GM04503 (cell line): Measurements from ENCODE around the gene MCF2L2.
"Not testable (repeated sequence)": the region's sequence is repeated elsewhere in the genome, so short reads cannot be mapped to it uniquely, and the experiment has no call there.

Experiments used
- DNase-seq: peaks from one replicate; pipeline ENCODE4 v3.0.0-alpha.2; 2012; ENCODE audit warnings: low read depth

MCF2L2 gene

GRCh38 chr3:183233966-183234365 is 194.5 kb downstream of the MCF2L2 start:
- no peak for DNase-seq

GRCh38 chr3:183230826-183231225 is 197.6 kb downstream of the MCF2L2 start:
- no peak for DNase-seq

GRCh38 chr3:183230251-183230650 is 198.2 kb downstream of the MCF2L2 start:
- DNase-seq = not testable (repeated sequence)

DNA sequence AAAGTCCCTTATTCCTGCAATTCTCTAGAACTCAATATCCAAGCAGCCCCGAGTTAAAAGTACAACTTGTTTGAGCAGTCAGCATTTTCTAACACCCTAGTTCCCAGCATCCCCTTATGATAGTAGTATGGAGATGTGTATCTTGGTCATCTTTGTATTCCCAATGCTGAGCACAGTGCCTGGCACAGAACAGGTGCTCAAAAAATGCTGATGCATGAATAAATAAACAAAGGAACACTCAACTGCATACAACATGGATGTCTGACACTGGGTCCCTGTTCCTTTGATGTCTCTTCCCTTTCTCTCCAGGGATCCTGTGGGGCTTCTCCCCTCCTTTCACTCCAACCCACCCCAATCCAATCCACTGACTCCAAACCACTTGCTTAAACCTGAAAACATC is 199.2 kb downstream of the MCF2L2 start:
- no peak for DNase-seq

DNA sequence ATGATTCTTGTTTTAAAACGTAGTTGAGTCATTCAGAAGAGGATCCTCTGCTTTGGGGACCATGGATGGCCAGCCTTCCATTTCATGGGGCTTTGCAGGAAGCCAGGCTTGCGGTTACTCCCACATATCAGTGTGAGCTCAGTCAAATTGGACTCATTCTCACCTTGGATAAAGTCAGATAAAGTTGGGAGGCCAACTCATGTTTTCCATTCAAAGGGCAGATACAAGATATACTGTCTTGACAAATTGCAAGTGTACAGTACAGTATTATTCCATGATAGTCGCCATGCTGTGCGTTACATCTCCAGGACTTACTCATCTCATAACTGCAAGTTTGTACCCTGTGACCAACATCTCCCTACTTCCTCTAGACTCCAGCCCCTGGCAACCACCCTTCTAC is 200.8 kb downstream of the MCF2L2 start:
- DNase-seq = no peak

DNA sequence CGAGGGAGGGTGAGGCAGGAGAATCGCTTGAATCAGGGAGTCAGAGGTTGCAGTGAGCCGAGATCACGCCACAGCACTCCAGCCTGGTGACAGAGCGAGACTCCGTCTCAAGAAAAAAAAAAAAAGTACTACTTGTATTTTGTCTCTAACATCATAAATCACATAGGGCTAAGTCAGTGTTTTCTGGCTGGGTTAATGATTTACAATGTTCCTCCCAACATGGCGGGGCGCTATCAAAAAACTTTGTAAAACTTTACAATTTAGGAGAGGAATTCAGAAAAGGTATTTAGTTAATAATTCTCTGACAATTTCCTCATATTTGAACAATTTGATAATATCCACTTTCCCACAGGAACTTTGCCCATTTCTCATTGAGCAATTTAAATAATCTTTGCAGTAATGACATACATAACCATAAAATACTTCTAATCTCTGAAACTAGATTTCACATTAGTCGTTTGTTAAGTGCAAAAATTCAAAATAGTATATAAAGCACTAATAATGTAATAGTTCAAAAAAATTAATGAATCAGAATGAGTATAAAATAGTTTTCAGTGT is 202.0 kb downstream of the MCF2L2 start:
- DNase-seq = no peak

- DNase-seq = no peak
These were observed 204.0 kb downstream of the MCF2L2 start for GRCh38 chr3:183224180-183224970.

- no peak for DNase-seq
These were observed 205.7 kb downstream of the MCF2L2 start for GRCh38 chr3:183222631-183223235.

DNA sequence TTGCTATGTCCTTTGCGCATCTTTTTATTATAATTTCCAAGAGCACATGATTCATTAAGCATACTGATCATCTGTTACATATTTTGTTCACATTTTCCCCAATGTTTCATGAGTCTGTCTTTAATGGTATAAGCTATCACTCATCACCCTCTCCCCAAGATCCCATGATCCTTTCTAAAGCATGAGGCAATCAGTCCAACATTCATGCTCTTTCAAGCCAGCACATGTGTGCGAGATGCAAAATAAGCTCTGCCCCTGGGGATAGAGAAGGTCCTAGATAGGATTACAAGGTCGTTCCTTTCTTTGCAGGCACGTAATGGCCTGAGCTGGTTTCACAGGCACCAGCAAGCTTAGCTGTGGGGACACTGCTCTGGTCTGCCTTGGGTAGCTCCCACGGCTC is 207.6 kb downstream of the MCF2L2 start:
- DNase-seq = no peak

GRCh38 chr3:183218826-183219225 is 209.6 kb downstream of the MCF2L2 start:
- DNase-seq = no peak

- DNase-seq = no peak
These were observed 210.7 kb downstream of the MCF2L2 start for GRCh38 chr3:183217548-183218332.

DNA sequence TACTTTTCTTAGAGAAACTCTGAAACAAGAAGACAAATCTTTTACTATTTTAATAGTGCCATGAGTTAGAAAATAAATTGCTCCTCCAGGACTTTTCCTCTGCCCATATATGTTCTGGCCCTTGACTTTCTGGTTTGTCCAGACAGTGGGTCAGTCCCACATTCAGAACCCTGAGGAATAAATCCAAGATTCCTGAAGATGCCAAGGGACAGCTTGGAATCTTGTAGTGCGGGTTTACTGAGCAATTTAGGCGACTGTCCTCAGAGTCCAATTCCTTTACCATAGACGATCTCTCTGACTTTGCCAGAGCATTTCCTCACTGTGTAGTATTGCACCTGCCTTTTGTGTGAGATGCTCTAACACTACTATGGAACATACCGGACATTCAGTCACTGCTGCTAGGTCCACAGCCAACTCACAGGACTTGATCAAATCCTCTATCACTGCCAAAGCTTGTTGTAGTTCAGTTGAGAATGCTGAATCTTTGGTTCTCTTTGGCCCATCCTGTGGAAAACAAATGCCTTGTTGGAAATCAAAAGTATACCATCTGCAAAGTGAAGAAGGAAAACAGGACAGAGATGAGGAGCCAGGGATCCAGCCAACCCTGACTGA is 212.7 kb downstream of the MCF2L2 start:
- no peak for DNase-seq

- DNase-seq = no peak
These were observed 214.2 kb downstream of the MCF2L2 start for GRCh38 chr3:183214277-183214612.

DNA sequence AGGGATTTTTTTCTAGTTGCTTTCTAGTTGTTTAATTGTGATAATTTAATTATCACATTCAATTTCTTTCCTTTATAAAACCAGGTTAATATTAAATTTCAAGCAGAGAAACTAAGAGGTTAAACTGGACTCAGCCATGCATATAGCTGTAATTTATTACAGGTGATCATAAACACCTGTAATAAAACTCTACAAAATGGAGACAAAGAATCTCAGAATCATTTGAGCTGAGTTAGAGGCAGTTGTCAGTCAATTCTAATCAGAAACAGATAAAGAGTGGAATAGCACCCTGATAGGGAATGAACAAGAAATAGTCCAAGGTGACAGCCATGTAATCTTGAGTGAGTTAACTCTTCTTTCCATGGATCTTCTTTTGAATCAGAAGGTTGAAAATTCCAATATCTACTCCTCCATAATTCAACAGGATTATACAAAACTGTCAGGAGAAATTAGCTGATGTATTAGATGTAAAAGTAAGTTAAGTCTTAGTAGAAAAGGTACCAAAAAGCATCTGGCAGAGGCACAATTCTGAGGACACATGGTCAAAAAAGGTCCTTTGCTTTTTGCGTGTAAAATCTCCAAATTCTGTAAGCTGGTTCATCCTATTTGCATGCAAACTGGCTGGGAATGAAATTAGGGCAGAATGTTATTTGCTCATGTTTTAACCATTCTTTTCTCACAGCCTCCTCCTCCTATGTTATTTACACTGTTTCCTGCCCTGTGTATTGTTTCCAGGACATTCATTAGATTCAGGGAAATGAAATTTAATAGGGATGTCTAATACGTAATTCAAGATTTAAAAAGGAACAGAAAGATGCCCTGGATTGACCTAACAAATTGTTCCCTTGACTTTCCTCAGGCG is 214.8 kb downstream of the MCF2L2 start:
- no peak for DNase-seq

DNA sequence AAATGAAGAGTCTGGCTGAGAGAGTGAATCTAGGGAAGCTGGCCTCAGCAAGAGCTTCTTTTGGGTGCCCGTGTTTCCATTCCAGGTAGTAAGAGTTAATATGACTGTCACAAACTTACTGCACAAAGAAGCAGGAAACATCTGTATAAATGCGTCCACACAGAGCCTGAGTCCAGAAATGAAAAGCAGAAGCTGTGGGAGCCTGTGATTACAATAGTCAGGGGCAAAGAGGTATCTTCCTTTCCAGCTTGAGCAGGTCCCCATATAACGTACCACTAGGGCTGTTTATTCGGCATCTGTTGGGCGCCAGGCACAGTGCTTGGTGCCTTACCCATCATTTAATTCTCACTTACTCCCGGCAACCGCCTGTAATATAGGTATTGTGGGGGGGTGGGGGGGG is 215.9 kb downstream of the MCF2L2 start:
- no peak for DNase-seq

GRCh38 chr3:183212096-183212495 is 216.3 kb downstream of the MCF2L2 start:
- no peak for DNase-seq

- no peak for DNase-seq
These were observed 217.1 kb downstream of the MCF2L2 start for GRCh38 chr3:183211352-183211751.

DNA sequence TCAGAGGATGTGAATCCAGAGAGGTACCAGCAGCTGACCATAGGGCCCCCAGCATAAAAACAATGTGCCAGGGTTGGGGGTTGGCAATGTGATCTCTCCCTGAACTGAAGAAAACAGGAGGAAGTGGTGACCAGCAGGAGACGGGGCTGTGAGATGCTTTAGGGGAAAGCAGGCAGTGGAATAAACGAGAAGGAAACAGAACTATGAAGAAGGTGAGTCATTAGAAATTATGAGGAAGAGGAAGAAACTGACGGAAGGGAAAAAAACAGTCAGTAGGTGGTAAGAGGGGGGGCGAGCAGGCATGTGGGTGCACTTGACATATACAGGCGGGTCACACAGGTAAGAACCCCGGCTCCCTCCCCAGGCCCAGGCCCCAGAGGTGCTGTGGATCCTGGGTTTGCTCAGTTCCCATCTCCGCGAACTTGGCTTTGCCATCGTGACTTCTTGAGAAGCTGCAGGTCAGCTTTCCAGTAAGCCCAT is 217.5 kb downstream of the MCF2L2 start:
- no peak for DNase-seq

GRCh38 chr3:183210341-183210740 is 218.1 kb downstream of the MCF2L2 start:
- DNase-seq = no peak

DNA sequence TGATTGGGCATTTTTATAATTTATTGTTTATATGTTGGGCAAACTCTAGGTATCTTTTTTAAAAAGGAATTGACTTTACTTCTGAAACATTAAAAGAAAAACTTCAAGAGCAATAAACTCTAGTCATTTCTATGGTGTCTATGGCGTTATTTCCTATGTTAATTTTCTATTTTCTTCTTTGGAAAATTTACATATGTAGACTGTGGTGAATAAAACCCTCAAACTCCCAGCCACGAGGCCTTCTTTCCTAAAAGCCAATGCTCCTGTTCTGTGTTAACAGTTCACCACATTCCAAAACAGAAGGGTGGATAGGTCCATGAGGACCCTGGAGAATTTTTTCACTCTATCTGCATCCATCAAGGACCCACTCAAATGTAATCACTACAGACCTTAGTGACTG is 219.6 kb downstream of the MCF2L2 start:
- DNase-seq = no peak

- no peak for DNase-seq
These were observed 220.2 kb downstream of the MCF2L2 start for GRCh38 chr3:183208260-183208659.
